Hepatocyte (in vitro differentiated cells): ENCODE results near the gene WDR90.

Experiments
- EZH2 ChIP-seq: fragments of 200-600 bp; sonication (generic); IDR thresholded peaks from 2 replicates; pipeline ENCODE4 v1.6.1; 2016; ENCODE audit warnings: antibody characterized with exemption, mild to moderate bottlenecking, borderline replicate concordance
- EZH2phosphoT487 ChIP-seq: fragments of 200-600 bp; sonication (generic); IDR thresholded peaks from one replicate; pipeline ENCODE4 v1.6.1; 2018; ENCODE audit warnings: antibody characterized with exemption, mild to moderate bottlenecking, low read depth, moderate library complexity; ENCODE audit not compliant: unreplicated experiment, severe bottlenecking
- TF ChIP-seq, protein P1 (sequence below): fragments of 200-600 bp; sonication (generic); IDR thresholded peaks from 2 replicates; pipeline ENCODE4 v1.5.1; 2016; ENCODE audit warnings: antibody characterized with exemption, mild to moderate bottlenecking; ENCODE audit not compliant: poor library complexity

DNA sequence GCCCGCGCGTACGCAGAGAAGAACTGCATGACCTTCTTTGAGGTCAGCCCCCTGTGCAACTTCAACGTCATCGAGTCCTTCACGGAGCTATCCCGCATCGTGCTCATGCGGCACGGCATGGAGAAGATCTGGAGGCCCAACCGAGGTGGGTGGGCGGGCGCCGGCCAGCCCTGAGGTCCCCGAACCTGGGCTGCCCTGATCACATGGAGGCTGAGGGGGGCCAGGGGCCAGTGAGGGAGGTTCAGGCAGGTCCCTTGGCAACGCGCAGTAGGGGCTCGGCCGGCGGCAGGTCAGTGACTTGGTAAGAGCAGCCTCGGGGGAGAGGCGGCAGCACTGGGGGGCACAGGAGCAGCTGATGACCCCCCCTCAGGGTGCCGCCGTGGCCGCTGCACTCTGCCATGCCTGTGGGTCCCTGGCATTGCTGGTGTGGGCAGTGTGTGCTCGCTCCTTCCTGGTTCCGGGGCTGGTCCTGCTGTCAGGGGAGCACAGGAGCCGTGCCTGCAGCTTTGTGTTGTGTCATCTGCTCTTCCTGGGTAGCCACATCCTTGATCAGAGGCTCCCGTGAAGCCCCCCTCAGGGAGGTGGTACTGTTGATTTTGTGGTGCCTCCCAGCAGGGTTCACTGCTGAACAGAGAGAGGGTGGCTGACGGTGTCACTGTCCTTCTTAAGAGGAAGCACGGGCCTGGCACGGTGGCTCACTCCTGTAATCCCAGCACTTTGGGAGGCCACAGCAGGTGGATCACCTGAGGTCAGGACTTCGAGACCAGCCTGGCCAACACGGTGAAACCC lies 23.0 kb upstream of the WDR90 start:
- TF ChIP-seq, protein P1, sequence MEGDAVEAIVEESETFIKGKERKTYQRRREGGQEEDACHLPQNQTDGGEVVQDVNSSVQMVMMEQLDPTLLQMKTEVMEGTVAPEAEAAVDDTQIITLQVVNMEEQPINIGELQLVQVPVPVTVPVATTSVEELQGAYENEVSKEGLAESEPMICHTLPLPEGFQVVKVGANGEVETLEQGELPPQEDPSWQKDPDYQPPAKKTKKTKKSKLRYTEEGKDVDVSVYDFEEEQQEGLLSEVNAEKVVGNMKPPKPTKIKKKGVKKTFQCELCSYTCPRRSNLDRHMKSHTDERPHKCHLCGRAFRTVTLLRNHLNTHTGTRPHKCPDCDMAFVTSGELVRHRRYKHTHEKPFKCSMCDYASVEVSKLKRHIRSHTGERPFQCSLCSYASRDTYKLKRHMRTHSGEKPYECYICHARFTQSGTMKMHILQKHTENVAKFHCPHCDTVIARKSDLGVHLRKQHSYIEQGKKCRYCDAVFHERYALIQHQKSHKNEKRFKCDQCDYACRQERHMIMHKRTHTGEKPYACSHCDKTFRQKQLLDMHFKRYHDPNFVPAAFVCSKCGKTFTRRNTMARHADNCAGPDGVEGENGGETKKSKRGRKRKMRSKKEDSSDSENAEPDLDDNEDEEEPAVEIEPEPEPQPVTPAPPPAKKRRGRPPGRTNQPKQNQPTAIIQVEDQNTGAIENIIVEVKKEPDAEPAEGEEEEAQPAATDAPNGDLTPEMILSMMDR: no peak
- TF ChIP-seq EZH2 (no peak), EZH2phosphoT487 (no peak)
